ENCODE data around the gene USP2.
"Not testable (repeated sequence)": the region's sequence is repeated elsewhere in the genome, so short reads cannot be mapped to it uniquely, and the experiment has no call there.

Gene USP2

DNA sequence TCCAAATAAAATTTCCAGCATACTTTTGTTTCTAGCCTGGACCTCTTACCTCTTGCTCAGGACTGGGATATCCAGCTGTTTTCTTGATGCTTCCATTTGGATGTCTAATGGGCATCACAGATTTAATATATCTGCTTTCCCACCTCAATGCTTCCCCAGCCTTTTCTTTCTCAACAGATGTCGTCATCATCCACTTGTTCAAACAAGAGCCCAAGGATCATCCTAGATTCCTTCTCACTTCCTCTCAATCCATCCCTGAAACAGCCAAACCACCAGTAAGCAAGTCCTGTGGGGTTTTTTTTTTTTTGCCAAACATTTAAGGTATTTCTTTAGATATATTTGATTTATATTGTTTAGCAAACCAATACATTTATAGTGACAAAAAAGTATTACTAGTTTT is 29.0 kb upstream of the USP2 start:
- no peak for DNase-seq

DNA sequence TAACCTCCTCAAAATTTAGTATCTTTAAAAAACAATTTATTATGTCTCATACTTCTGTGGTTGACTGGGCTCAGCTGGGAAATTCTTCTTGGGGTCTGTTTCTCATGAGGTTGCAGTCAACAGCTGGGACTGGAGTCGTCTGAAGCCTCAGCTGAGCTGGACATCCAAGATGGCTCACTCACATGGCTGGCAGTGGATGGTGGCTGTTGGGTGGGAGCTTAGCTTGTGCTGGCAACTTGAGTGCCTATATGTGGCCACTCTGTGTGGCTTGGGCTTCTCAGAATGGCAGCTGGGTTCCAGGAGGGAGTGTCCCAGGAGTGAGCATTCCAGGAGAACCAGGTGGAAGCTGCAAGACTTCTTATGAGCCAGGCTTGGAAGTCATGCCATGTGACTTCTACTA is 28.2 kb upstream of the USP2 start:
- no peak for DNase-seq

DNA sequence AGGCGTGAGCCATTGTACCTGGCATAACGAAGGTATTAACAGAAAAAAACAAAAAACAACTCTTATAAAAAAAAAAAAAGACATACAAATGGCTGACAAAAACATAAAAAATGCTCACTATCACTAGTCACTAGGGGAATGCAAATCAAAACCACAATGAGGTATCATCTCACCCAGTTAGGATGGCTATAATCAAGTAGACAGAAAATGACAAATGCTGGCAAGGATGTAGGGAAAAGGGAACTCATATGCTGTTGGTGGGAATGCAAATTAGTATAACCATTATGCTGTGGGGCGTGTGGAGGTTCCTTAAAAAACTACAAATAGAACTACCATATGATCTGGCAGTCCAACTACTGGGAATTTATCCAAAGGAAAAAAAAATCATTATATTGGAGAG is 24.5 kb upstream of the USP2 start:
- DNase-seq: peak; percentile 27

DNA sequence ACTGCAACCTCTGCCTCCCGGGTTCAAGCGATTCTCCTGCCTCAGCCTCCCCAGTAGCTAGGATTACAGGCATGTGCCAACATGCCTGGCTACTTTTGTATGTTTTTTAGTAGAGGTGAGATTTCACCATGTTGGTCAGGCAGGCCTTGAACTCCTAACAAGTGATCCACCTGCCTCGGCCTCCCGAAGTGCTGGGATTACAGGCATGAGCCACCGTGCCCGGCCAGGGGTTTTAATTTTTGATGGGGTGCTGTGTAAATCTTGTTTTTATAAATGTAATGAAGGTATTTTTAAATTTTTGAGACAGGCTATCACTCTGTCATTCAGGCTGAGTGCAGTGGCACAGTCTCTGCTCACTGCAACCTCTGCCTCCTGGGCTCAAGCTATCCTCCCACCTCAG is 24.0 kb upstream of the USP2 start:
- DNase-seq: not testable (repeated sequence)

DNA sequence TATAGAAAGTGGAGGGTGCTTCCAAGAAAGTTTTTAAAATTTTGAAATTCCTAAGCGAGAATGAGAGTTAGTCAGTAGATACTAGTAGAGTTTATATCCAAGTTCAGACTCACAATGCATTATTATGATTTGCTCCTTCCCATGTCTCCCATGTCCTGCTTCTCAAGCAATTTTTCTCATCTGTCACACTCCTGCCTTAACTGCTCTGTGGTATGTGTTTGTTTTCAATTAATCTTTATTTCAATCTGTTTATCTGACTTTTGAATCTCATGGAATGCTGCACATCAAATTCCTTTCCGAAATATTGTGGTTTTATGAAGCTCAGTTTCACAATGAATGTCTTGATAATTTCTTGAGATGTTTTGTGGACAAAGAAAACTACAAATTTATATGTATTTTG is 23.4 kb upstream of the USP2 start:
- DNase-seq: peak; percentile 38

DNA sequence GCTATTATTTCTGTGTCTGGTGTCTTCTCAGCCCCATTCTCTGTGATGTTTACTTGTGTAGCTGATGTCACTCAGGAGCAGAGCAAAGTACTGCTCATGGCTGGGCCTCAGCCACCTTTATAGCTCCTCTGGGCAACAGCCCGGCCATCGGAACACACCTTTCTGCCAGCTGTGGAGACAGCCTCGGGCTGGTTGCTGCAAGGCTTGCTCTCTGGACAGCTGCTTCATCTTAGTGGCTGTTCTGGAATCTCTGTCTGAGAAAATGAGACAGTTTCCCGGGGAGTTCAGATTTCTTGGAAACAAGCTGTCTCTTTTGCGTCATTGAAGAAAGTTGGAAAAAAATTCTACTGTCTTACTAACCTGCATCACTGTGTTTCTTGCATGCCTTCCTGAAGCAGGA is 21.5 kb upstream of the USP2 start:
- DNase-seq: no peak

DNA sequence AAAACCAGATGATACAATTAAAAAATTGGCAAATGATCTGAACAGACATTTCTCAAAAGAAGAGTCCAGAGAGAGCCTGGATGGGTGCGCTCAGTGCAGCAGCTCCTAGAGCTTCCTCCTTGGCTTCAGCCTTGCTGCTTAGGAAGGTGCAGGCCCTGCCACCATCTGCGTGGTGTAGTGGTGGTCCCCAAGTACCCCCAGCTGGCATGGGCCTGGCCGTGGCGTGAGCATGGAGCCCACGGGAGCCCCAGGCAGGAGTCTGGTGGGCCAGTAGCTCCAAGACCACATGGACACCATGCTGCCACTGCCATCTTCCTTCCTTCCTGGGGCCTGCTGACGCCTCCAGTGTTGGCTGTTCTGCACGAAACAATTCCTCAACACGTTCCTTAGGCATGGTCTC is 21.0 kb upstream of the USP2 start:
- no peak for DNase-seq

DNA sequence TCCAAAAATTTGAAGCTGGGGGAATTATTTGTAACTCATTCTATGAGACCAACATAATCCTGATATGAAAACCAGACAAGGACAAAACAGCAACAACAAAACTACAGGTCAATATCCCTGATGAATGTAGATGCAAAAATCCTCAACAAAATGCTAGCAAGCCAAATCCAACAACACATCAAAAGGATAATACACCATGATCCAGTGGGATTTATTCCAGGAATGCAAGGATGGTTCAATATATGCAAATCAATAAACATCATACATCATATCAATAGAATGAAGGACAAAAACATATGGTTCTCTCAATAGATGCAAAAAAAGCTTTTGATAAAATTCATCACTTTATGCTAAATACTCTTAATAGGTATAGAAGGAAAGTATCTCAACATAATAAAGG is 19.4 kb upstream of the USP2 start:
- DNase-seq: no peak

DNA sequence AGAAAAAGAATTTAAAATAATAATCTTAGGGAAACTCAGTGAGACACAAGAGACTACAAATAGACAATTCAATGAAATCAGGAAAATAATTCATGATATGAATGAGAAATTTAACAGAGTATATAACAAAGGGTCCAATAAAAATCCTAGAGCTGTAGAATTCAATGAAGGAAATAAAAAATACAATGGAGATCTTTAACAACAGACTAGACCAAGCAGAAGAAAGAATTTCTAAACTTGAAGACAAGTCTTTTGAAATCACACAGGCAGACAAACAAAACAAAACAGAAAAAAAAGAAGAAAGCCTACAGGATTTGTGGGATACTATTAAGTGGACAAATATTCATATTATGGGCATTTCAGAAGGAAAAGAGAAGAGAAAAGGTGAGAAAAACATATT is 16.2 kb upstream of the USP2 start:
- DNase-seq: no peak

DNA sequence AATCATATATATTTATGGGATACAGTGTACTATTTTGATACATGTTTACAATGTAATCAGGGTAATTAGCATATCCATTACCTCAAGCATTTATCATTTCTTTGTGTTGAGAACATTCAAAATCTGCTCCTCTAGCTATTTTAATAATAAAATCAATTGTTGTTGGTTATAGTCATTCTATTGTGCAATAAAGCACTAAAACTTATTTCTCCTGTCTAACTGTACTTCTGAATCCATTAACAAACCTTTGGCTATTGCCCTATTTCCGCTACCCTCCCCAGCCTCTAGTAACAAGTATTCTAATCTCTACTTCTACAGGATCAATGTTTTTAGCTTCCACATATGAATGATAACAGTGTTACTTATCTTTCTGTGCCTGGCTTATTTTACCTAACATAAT is 15.3 kb upstream of the USP2 start:
- DNase-seq: no peak

DNA sequence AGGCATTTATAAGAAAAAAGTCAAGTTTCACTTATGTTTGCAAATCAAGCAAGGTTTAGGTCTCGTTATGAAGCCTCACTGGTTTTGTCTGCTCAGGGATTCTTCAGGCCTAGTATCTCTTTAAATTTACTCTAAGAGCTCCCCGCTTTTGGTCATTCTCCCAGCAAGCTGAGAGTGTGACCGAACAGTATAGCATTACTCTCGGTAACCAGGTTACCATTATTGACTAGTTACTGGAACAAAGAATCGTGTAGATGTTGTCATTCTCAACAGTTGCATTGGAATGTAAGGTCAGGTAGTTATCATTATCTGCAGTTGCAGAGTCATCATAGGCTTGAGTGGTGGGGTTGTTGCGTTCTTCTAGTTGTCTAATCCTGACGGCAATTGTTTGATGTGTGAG is 9.8 kb upstream of the USP2 start:
- DNase-seq: no peak

DNA sequence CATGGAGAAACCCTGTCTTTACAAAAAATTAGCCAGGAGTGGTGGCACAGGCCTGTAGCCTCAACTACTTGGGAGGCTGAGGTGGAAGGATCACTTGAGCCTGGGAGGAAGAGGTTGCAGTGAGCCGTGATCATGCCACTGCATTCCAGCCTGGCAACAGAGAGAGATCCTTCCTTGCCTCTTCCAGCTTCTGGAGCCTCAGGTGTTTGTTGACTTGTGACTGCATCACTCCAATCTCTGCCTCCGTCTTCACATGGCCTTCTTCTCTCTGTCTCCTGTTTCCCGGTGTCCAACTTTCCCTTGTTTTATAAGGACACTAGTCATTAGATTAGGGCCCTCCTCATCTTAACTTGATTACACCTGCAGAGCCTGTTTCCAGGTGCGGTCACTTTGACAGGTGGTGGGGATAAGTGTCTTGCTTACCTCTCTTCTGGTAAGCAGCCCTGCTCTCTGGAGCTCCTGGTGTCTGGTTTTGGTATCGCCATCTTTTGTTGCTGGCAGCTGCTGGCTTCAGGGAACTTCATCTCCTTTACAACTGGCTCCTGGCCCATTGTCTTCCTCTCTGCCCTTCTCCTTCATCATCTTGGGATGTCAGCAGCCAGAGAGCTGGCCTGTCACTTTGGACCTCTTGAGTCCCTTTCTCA is 8.2 kb upstream of the USP2 start:
- no peak for DNase-seq

DNA sequence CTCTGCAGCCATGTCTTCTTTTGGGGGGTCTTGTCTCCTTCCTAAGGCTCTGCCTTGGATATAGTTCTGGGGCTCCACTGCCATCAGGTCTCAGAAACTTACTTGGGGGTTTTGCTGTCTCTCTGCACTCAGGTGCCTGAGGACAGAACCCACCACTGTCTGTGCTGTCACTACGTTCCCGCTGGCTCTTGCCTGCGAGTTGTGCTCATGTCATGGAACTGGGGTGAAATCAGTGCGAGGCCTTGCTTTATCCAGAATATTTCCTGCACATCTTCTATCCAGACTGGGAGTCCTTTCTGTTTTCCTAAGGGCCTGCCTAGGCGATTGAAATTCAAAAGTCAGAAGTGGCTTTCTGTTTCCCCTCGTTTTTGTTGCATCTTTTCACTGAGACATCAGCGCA is 6.6 kb upstream of the USP2 start:
- DNase-seq: no peak

DNA sequence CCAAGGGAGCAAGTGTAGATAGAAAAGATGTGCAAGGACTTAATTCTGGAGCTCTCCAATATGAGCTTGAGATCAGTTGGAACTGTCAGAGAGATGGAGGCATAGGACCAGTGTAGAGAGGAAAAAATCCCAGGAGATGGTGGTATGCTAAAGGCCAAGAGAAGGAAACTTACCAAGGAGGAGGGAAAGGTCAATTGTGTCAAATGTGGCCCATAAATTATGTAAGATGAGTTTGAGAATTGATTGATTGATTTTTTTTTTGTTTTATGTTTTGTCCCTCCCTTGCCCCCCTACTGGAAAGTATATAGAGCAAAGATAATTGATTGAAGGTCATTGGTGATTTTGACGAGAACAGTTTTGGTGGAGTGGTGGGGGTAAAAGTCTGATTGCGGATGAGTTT is 2.8 kb upstream of the USP2 start:
- no peak for DNase-seq

DNA sequence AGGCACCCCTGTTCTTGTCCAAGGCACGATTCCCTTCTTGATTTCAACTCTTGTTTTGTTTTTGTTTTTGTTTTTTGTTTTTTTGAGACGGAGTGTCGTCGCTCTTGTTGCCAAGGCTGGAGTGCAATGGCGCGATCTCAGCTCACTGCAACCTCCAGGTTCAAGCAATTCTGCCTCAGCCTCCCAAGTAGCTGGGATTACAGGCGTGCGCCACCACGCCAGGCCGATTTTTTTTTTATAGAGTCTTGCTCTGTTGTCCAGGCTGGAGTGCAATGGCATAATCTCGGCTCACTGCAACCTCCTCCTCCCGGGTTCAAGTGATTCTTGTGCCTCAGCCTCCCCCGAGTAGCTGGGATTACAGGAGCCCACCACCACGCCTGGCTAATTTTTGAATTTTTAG is 1.0 kb upstream of the USP2 start:
- not testable (repeated sequence) for DNase-seq

DNA sequence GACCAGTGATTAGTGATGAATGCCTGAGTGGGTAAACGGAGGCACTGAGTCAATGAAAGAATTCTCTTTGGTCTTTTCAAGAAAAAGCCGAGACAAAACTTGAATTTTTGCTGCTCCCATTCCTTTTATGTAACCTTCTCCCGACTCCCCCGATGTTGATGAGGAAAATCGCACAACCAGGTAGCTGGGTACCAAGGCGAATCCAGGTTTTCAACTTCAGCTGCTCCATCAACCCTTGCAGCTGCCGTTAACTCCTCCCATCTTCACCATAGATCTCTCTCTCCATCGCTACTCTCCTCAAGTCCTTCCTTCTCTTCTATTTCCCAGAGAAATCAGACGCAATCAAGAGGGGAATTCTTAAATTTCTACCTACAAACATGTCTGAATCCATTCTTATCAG is 611 bp upstream of the USP2 start:
- DNase-seq: no peak

DNA sequence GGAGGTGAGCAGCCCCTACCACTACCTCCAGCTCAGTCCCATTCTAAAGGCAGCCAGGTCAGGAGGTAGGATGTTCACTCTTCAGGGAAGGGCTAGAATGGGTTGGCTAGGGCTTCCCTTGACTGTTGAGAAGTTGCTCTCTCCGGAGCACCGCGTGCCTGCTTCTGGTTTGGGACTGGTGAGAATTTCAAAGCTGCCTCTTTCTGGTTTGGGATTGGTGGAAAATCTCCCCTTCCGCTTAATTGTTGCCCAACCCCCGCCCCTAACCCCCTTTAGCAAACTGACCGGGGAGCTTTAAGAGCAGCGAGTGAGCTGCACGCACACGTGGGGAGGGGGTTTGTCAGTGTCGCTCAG is 686 bp downstream of the USP2 start:
- no peak for DNase-seq

DNA sequence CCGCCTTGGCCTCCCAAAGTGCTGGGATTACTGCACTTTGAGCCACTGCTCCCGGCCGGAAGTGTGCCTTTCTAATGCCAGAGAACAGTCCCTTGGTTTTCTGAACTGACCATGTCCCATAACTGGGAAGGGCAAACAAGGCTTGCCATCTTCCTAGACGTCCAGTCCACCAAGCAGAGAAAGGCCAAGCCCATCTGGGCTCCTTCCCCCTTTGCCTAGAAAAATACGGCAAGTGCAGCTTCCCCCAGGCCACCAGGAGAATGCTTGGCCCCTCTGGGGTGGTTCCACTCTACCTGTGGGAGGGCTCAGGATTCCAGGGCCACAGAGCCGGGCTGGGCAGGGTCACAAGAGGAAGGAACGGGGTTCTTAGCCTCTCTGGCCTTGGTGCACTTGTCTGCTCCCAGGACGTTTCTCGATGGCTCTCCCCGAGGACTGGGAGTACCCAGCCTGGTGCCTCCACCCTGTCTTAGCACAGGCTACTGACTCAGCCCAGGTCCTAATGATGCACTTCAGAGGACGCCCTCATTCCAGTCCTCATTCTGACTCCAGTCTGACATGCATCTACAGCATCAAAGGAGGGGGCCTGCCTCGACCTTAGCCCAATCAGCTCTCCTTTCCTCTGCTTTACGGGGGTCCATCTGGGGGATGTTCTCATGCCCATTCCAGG is 1.2 kb downstream of the USP2 start:
- no peak for DNase-seq

DNA sequence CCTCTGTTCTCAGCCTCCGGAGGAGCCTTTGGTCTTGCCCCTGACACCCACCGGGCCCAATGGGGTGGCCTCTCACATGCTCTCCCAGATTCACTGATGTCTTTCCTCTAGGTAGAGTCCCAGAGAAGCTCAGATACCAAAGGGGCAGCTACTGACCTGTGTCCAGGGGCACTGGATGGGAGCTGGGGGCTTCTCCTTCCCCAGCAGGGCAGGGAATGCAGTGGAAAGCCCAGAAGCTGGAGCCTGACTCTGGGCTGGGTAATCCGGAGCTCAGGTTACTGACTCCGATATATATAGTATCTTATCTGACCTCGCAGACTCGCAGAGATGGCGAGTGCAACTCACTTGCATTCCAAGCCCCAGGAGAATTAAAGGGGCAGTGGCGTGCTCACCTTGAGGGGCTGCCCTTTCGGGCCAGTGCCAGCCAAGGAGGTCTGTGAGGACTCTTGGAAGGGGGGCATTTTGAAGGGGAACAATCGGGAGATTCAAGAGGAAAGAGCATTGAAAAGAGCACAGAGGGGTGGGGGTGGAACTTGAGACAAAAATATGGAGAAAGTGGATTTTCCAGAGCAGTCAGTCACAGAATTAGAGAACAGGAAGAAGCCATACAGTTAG is 2.5 kb downstream of the USP2 start:
- DNase-seq: no peak

DNA sequence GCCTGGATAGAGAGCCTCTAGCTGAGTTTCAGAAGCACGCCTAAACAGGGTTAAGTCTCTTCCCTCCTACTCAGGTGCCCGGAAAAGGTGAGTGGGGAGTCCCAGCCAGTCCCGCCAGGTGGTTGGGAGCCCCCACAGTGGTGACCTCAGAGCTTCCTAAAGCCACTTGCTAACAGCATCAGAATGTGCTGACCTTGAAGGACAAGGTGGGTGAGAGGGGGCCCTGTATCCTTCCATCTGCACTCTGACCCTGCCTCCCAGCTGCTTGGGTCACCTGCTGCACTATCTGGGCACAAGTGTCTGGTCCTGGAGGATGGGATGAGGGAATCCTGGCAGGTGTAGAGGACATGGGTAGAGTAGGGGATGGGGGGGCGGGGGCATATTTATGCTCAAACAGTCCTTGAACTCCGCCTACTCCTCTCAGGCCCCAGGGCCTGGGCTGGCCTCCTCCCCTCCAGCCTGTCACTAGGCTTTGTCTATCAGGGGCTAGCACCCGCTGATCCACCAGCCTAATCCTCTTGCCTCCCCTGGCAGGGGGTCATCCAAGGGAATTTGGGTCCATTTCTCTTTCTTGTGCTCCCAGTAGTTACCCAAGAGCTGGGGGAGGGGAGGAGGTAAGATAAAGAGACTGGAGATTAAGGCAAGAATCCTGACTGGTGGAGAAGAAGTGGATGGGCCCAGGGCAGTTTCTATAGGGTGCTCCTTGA is 3.4 kb downstream of the USP2 start:
- DNase-seq: no peak

DNA sequence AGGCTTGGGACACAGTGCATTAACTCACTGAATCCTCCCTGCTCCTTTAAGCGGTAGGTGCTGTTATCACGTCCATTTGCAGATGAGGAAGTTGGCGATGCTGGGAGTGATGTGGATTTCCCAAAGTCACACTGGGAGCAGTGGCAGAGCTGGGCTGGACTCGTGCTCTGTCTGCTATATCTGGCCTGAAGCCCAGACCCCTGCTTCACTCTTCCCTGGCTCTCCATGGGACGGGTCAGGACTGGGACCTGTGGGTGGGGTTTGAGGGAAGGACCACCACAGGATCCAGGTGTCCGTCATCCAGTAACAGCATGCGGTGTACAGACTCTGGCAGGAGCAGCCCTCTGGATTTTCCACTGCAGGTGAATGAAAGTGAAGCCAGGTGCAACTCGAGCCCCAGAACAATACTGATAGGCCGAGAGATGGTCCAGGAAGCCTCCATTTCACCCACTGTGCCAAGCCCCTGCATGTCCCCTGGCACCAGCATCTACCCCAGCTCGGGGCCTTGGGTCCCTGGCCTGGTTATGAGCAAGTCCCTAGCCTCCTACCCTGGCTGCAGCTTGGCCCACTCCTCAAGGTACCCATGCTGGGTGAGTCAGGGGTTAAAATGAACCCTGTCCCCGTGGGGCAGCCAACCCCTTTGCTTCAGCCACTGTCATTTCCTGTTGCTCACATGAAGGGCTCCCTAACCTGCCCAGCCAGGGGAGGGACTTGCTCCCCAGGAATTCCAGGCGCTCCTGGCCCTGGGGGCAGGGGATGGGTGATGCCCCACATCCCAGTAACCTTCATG is 4.2 kb downstream of the USP2 start:
- no peak for DNase-seq

DNA sequence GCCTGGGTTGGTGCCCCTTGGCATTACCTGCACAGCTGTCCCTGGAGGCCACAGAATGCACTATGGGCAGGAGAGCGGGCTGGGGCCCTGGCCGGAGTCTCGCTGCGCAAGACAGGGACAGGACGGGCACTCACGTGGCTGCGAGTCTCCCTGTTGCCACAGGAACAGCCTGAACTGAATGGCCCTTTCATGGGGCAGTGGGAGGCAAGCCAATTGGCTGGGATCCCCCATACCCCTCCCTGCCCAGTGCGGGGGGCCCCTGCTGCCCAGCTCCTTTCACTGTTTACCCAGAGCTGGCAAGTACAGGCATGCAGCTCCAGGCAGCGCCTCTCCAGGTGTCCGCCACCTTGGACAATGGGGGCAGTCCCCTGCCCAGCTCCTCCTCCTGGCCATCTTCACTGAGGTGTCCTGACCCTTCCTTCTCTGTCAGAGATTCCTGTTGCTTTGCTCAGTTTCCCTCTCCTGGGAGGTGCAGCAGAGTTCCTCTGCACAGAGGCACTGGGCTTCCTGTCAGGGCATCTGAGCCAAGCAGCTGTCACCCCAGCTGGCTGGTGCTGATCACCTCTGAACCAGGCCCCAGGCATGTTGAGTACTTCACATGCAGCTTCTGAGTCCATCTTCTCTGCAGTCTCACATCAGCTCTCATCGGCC is 5.2 kb downstream of the USP2 start:
- DNase-seq: no peak

All from EL (cell line).